ENCODE results near the gene SSTR4.
"Not testable (repeated sequence)": the region's sequence is repeated elsewhere in the genome, so short reads cannot be mapped to it uniquely, and the experiment has no call there.

SSTR4 gene, protein sequence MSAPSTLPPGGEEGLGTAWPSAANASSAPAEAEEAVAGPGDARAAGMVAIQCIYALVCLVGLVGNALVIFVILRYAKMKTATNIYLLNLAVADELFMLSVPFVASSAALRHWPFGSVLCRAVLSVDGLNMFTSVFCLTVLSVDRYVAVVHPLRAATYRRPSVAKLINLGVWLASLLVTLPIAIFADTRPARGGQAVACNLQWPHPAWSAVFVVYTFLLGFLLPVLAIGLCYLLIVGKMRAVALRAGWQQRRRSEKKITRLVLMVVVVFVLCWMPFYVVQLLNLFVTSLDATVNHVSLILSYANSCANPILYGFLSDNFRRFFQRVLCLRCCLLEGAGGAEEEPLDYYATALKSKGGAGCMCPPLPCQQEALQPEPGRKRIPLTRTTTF

DNA sequence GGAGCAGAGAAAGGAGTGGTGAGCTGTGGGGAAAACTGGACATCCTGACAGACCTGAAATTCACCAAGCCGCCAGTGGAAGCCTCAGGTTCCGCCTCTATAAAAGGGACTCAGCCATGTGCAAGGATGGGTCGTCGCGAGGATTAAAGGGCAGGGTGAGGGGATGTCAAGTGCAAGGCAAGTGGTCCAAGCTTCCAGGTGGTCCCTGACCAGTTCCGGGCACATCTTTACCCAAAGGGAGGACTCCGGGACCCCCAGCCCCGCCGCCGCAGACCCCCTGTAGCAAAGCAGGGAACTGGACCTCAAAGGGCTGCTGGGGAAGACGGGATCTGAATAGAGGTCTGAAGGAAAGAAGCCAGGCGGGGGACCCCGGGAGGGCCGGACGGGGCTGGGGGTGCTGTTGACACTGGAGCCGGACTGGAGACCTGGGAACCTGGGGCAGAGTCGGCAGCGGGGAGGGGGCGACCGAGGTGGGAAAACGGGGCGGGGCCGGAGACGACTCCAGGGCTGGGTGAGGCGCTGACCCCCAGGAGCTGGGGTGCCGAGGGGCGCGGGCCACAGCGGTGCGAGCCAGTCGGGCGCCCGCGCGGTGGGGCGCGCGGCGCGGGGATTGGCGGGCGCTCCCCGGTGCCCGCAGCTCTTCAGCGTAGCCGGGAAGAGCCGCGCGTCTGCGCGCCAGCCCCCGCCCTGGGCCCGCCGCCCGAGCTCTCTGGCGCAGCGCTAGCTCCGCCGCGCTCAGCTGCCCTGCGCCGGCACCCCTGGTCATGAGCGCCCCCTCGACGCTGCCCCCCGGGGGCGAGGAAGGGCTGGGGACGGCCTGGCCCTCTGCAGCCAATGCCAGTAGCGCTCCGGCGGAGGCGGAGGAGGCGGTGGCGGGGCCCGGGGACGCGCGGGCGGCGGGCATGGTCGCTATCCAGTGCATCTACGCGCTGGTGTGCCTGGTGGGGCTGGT is at the start of gene SSTR4:
SSTR4 (plus strand) TSS at position 592 of the 951 bp plus-strand sequence; CDS start at position 764, 172 bp downstream.
- DNase-seq = no peak

DNA sequence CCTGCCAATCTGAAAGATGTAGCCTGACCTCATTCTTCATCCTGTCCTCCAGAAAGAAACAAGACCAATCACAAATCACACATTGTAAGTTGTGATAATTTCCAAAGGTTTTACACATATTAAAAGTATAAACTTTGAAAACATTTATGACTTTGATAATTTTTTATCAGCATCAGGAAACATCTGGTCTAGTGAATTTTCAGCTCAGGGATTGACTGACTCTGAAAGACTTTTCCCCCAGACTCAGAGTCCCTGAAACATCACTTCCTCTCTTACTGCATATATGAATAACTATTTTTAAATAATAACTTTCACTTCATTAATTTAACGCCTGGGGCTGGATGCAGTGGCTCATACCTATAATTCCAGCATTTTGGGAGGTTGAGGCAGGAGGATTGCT is 48.5 kb upstream of the SSTR4 start:
- no peak for DNase-seq

DNA sequence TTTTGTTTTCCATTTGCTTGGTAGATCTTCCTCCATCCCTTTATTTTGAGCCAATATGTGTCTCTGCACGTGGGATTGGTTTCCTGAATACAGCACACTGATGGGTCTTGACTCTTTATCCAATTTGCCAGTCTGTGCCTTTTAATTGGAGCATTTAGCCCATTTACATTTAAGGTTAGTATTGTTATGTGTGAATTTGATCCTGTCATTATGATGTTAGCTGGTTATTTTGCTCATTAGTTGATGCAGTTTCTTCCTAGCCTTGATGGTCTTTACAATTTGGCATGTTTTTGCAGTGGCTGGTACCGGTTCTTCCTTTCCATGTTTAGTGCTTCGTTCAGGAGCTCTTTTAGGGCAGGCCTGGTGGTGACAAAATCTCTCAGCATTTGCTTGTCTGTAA is 43.7 kb upstream of the SSTR4 start:
- not testable (repeated sequence) for DNase-seq

DNA sequence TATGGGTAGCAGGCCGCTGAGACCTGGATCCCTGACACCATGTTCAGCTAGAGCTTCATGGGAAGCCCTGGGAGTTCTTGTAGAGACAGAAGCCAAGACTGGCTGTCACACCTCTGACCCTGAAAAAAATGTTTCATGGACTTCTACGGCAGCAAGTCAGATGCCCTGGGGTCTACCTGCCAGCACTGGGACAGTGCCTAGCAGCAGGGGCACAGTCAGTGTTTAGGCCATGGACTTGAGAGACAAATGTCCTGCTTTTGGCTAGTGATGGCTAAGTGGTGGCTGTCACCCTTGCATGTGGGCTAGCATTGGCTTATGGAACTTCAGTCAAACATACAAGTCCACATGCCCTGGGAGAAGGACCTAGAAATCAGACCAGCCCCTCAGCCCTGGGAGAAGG is 41.3 kb upstream of the SSTR4 start:
- DNase-seq = no peak

DNA sequence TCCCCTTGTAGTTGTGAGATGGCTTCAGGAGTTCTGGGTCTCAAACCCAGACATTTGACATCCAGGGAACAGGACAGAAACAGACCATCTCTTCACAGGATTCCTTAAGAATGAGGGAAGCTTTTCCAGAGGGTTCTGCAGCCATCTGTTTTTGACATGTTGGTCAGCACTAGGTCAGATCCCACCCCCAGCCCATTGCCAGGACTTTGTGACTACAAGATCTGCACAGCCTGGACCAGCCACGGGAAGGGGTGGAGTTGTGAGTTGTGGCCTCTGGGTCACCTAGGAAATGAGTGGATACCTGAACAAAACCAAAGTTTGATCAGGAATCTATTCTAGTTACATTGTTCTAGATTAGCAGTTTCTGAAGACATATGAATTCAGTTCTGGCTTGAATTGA is 39.2 kb upstream of the SSTR4 start:
- no peak for DNase-seq

DNA sequence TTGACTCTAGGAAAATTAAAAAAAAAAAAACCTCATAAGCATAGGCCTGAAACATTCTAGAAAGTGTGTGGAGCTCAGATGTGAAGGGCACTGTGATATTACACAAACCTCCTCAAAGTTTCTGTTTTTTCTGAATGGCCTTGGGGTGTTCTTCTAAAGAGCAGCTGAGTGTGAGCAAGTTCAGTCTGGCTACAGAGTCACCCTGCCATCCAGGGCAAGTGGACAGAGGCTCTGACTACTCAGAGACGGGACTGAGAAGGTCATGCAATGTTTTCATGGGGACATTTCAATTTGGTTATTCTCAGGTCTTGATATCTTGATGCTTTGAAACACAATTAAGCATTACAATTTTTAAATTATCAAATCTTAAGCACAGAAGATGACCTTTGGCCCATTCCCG is 36.6 kb upstream of the SSTR4 start:
- DNase-seq = no peak

DNA sequence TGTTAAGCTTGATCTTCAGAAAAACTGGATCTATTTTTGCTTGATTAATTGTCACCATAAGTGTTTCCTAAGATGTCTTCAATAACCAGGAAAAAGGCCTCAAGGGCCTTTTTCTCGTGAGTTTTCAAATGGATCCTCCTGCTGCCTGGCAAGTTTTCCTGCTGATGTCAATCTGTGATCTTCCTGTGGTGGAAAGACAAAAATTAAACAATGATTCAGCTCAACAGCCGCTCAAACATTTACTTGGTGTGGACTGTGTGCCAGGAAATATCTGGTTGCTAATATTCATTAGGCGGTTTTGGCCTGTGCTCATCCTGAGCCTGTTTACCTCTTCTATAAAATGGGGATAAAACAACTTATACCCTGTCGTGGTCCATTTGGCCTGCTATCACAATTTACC is 35.4 kb upstream of the SSTR4 start:
- DNase-seq = no peak

DNA sequence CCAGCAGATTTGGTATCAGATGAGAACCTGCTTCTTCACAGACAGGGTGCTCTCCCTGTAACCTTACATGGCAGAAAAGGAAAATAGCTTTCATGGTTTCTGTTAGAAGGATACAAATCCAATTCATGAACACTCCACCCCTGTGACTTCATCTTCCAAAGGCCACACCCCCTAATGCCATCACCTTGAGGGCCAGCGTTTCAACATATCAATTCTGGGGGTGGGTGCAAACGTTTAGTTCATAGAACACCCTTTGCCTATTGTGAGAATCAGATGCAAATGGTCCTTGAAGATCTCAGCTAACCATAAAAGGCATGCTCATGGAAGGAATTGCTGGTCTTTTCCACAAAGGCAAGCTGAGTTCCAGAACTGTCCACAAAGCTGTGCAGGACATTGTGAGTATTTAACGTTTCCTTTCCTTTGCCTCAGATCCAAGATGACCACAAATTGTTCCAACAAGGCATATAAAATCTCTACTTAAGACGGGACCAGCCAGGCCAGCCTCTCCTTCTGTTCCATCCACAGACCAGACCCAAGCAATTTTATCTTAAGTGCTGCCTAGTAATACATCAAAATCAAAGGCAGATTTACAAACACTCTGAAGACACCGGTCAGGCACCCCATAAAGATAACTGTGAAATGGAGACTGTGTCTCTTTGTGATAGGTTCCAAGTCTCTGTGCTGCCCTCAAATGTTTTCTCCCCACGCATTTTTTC is 34.7 kb upstream of the SSTR4 start:
- DNase-seq = no peak

DNA sequence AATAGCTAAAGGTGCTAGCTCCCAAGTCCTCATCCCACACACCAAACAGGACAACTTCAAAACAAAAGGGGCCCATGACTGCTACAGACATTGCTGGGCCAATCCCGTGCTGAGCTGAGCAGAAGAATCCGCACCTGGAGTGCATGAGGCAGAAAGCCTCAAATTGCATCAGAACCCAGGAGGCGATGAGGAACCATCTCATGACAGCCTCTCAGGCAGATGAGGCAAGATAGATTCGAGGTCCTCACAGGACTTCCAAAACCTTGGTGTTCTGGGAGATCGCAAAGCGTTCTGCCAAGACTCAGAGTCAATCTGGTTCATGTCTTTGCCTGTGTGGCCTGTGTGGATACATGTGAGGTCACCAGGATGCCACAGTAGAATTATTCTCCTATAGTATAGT is 32.8 kb upstream of the SSTR4 start:
- DNase-seq = no peak

DNA sequence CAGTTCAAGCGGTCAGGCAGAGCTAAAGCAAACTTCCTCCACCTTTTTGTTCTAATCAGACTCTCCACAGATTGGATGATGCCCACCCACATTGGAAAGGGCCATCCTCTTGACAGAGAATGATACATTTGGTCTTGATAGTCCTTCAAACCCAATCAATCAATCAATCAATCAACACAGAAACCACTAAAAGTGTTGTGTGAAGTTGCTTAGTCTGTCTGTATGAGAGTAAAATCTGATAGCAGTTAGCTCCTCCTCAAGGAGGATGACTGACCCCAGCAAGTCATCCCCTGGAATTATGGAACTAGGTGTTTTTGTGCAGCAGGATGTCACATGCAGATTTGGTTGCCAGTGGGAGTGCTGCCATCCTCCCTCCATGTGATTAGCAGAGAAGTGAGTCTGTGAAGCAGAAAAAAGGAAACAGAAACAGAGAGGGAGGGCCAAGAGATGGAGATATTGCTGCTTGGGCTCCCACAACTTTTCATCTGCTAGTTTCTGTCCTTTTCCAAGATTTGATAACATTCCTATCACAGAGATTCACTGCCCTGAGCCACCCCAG is 32.0 kb upstream of the SSTR4 start:
- no peak for DNase-seq

DNA sequence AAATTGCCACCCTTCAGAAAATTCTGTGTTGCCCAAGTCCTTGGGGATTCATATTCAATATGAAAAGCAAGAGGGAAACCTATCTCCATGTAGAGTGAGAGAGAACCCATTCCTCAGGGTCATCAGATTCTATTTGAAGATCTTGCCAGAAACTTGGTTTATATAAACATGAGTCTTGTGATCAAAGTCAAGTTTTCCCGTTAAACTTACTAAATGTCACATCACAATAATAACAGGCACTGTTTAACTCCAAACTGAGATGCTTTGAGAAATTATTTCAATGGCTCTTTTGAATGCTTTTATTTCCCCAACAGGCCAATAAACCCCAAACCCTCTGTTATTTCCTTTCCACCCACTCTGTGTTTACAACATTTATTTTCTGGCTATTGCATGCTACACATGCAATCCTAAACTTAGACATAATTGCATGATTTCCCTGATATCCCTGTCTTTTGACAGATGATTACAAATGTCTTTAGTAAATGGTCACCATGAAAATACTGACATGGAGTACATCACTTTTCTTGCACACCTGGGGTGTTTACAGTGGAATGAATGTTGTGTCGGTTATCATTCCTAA is 31.1 kb upstream of the SSTR4 start:
- no peak for DNase-seq

DNA sequence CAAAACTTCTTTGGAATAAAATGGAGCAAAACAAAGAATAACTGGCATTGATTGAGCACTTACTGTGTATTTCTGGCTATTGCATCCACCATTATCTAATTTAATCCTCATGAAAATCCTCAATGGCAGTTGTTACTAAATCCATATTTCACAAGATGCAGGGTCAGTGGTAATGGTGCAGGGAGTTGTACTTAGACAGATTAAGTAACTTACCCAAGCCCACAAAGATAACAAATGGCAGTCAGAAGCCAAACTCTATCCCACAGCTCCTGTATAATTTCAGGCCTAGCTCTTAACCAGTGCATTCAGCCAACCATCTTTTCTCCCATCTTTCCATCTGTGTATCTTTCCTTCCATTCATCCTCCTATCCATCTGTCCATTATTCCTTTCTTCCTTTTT is 29.3 kb upstream of the SSTR4 start:
- DNase-seq = no peak

DNA sequence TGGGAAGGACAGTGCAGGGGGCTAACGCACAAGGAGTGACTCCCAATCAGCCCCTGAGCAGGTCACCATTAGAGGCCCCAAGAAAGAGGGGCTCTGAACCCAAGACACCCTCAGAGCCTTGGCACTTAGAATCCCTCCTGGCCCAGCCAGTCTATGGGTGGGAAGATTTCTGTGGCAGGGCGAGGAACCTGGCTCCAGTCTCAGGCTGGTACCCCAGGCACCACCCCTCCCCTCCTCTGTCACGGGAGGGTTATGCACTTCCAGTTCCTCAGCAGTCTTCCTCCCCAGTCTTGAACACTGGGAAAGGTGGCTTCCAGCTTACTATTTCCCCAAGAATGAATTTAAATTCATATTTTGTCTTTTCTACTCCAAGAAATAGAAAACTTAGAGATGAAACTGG is 27.6 kb upstream of the SSTR4 start:
- no peak for DNase-seq

DNA sequence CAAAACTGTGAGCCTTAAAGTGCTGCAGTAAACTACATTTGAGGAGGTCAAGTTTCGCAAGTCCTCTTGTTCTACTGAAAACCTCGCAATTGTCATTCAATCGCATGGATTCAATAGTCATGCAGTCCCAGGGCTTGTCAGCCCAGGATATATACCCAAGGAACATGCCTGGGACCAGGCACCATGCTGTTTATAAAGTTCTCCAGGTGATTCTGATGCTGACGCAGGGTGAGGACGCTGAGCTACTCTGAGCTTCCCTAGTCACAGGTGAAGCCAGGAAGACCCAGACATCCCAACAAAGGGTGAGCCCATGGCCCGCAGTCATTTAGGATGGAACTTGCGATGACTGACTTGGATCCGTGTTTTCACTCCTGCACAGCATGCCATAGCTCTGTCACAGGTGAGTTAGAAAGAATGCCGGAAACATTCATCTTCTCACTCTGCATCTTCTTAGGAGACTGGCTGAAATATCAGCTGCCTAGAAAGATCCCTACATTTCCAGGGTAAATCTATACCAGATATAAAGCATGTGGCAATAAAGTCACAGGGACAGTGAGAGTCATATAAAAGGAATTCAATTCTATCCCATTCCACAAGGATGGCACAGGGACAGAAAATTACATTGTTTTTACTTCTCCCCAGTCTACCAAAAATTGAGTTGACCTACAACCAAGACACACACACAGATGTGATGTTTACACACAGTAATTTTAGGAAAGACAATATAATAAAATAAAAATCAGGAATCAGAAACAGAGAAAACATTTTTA is 27.0 kb upstream of the SSTR4 start:
- DNase-seq = no peak

DNA sequence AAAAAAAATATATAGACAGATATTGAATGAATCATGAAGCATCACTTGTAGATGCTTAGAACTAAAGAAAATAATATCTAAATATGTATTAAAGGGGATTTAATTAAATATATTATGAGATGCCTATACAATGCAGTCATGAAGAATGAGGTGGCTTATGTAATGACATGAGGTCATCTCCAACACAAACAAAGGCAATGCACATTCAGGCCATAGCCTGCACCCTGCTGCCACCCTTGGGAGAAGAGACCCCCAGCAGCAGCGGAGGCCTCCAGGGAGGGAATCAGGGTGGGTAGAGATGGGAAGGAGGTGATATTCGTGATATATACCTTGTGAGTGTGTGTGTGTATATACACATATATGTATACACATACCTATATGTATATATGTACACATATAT is 26.4 kb upstream of the SSTR4 start:
- DNase-seq = no peak

DNA sequence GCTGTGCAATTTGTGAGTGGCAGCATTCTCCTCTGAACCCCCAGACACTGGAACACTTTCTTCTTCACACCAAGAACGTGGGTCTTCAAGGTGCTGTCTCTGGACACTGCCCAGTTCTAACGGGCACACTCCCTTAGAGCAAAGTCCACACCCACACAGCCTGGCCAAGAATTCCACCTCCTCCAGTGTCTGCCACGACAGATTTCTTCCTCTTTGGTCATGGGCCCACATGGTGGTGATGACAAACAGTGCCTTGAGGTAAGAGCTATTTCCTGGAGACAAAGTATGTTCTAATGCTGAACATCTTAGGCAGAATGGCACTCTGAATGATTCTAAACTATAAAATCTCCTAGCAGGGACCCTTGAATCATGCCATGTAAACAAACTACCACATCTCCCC is 25.5 kb upstream of the SSTR4 start:
- no peak for DNase-seq

DNA sequence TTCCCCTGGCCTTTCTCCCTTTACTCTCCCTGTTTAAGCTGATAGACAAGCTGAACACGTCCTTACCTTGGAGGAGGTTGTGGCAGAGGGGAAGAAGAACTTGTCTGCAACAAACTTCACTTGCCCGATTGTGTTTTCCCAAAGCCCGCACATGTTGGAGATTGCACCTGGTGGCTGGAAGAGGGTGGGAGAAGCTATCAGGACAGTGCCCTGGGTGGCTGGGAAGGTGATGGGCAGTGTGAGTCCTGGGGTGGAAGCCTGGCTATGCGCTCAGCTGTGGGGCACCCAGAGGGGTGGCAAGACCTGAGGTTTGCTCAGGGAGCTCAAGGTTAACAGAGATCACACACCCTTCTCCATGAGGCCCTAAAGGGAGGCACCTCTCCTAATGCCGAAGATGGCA is 25.0 kb upstream of the SSTR4 start:
- no peak for DNase-seq

DNA sequence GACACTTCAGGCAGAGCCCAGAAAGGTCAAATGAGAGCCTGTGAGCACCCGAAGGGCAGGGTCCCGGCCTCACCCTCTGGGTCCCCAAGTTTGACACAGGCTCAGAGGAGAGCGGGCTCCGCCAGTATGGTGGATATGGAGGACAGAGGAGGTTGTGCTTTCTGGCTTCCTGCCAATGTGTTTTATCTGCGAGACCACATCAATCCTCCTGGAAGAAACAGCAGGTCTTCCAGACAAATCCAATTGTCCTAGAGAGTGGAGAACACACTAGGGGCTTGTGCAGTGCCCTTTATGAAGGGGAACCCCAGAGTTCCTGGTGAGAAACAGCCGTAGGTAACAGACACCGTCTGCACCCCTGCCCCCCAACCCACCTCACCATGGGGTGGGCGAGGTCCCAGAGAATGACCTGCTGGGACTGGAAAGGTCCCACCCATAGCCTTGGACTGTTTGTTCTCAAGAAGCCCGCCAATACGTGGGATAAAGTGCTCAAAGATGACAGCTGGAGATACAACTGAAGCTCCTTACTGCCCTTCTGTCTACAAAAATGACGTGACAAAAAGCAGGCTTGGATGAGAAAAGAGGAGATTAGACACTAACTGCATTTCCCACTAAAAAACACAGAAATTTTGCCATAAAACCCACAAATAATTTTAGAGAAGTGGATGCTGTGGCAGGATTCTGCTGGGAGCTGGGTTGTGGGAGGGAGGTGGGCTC is 23.9 kb upstream of the SSTR4 start:
- no peak for DNase-seq

DNA sequence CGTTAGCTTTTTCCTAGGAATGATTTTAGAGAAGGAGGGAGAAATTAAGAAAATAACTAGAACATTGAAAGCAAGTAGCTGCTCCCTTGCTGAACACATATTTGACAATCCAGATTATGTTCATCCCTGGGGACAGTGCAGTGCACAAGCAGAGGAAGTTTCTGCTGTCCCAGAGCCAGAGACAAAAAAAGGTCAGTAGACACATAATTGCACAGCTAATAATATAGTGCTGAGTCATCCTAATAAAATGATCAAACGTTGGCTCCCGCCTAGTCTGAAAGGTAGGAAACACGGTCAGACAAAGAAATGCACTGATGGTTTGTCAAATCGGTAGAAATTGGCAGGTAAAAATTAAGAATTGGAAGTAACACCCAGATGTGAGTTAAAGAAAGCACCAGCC is 21.7 kb upstream of the SSTR4 start:
- DNase-seq = no peak

DNA sequence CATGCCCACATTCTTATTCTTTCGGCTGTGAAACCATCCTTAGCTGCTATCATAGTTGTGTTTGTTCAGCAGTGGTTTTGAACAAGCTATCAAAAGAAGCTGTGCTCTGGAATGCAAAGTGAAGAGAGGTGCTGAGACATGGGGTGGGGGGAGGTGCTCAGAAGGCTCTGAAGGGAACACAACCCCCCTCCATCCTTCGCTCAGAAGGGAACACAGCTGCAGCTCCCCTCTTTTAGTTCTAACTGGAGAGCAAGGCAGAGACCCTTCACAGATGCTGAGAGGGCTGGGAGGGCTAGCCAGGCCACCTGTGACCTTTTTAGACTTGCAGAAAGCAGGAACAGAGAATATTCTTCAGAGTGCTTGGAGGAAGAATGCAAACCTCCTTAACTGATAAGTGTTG is 17.6 kb upstream of the SSTR4 start:
- DNase-seq = no peak

DNA sequence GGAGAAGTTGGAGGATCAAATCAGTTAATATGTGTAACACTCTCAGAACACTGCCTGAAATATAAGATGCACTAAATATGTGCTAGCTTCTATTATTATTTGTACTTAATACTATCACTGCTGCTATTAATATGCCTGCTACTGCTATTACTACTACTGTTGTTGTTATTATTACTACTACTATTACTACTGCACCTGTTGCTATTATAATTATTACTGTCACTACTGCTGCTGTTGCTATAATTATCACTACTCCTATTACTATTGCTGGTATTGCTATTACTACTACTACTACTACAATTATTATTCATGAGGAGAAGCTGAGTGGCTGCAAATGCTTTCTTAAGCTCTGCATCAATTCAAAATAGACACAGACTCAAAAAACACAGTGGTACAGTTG is 16.7 kb upstream of the SSTR4 start:
- no peak for DNase-seq

Measured in NCI-H2171 (cell line).